A673 (cell line): ENCODE results near the gene FTO. TPM values are rescaled to one million over a fixed set of nuclear protein-coding genes. Genes with fewer than 3 reads are reported as not detected.

Experiments used
- BruUV-seq: library from RNA; stranded (reverse); fragments of 400-500 nt; replicated peaks from 2 replicates; lab custom pipeline; 2021; lab: Mats Ljungman, UMichigan
- CTCF ChIA-PET: fragments of 300-600 bp; sonication (Branson Sonifier 250); formaldehyde crosslinking; loops from one replicate; lab custom pipeline; 2022; ENCODE audit warnings: antibody characterized with exemption; lab: Charles Lee
- POLR2A ChIA-PET: fragments of 300-600 bp; sonication (Branson Sonifier 250); formaldehyde crosslinking; loops from one replicate; lab custom pipeline; 2022; ENCODE audit warnings: antibody characterized with exemption; ENCODE audit not compliant: low non-redundant PET; lab: Charles Lee
- DNase-seq: peaks from one replicate; pipeline ENCODE4 v3.0.0-alpha.2; 2015; ENCODE audit warnings: low spot score
- H3K27ac ChIP-seq: fragments of 200-600 bp; sonication (generic); 2 replicates; pipeline ENCODE4 v1.5.1; 2016; ENCODE audit warnings: mixed run types, low read depth, mild to moderate bottlenecking, mixed read lengths, antibody characterized with exemption, low read length; ENCODE audit not compliant: poor library complexity, severe bottlenecking
- H3K27me3 ChIP-seq: fragments of 200-600 bp; sonication (generic); replicated peaks from 2 replicates; pipeline ENCODE4 v1.6.1; 2017; ENCODE audit warnings: mixed run types, low read depth, mild to moderate bottlenecking, mixed read lengths, antibody characterized with exemption, low read length; ENCODE audit not compliant: insufficient read depth, poor library complexity
- H3K36me3 ChIP-seq: fragments of 200-600 bp; sonication (generic); 2 replicates; pipeline ENCODE4 v1.6.1; 2016; ENCODE audit warnings: mixed run types, mild to moderate bottlenecking, mixed read lengths, antibody characterized with exemption, low read length; ENCODE audit not compliant: insufficient read depth, poor library complexity, severe bottlenecking
- H3K4me1 ChIP-seq: fragments of 200-600 bp; sonication (generic); 2 replicates; pipeline ENCODE4 v1.6.1; 2017; ENCODE audit warnings: mixed run types, mild to moderate bottlenecking, mixed read lengths, antibody characterized with exemption, low read length; ENCODE audit not compliant: insufficient read depth, poor library complexity, severe bottlenecking
- H3K4me3 ChIP-seq: fragments of 200-600 bp; sonication (generic); 2 replicates; pipeline ENCODE4 v1.5.1; 2016; ENCODE audit warnings: low read depth, mixed run types, mild to moderate bottlenecking, mixed read lengths, low read length; ENCODE audit not compliant: poor library complexity, severe bottlenecking
- H3K9me3 ChIP-seq: fragments of 200-600 bp; sonication (generic); 2 replicates; pipeline ENCODE4 v1.6.1; 2016; ENCODE audit warnings: mixed run types, low read depth, mild to moderate bottlenecking, mixed read lengths, antibody characterized with exemption, low read length; ENCODE audit not compliant: poor library complexity, severe bottlenecking
- EZH2 ChIP-seq: fragments of 200-600 bp; sonication (generic); IDR thresholded peaks from 2 replicates; pipeline ENCODE4 v1.6.1; 2017; ENCODE audit warnings: borderline replicate concordance, low read depth, mild to moderate bottlenecking, mixed read lengths, antibody characterized with exemption, low read length; ENCODE audit not compliant: poor library complexity, severe bottlenecking
- intact Hi-C: fragments of 100-400 bp; cut with micrococcal nuclease; formaldehyde crosslinking; loops from one replicate; pipeline ENCODE4 v1.10.0; 2022; ENCODE audit not compliant: unreplicated experiment
- total RNA-seq: library from RNA; stranded (reverse); gene quantifications from 2 replicates; pipeline ENCODE4 v1.2.3, GENCODE V29; 2021
- TF ChIP-seq, protein P1 (sequence below): fragments of 300-800, 200-600 bp; sonication (generic); conservative IDR thresholded peaks from 2 replicates; pipeline ENCODE4 v1.5.1; 2017; ENCODE audit warnings: low read depth, mild to moderate bottlenecking, antibody characterized with exemption, low read length, moderate library complexity, mixed read lengths

Gene FTO
- total RNA-seq, 1 experiment from 2014 or later = 73.4 TPM

DNA sequence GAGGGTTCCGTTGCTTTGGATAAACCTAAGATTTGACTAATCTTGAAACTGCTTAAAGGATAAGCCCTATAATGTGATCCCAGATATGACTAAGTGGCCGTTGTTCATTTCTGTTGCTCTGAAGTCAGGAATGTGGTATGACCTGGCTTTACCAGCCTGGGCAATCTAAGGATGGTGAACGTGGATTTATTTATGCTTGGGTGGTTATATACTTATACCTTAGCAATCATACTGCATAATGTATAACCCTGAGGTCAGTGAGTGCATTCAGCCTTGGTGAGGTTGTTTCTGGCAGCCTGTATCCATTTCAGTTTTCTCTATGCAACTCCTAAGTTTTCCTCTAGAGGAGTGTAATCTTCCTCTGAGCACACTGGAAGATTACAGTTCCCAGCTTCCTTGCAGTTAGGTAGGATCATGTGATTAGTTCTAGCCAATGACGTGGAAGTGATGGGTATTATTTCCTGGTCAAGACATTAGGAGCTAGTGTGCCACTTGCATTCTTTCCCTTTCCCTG is 41.9 kb downstream of the FTO start:
- Histone ChIP-seq H3K4me3 (no peak overlapping the region), H3K27ac (no peak overlapping the region), H3K9me3 (peaks cover 6% of the 10 kb centered on the region), H3K27me3 (no peaks in the 10 kb centered on the region), H3K36me3 (no peaks in the 10 kb centered on the region), H3K4me1 (peaks cover 20% of the 10 kb centered on the region)
- POLR2A ChIA-PET = no interaction called here
- CTCF ChIA-PET = no interaction called here
- peak; percentile 39 for DNase-seq
- TF ChIP-seq, protein P1, sequence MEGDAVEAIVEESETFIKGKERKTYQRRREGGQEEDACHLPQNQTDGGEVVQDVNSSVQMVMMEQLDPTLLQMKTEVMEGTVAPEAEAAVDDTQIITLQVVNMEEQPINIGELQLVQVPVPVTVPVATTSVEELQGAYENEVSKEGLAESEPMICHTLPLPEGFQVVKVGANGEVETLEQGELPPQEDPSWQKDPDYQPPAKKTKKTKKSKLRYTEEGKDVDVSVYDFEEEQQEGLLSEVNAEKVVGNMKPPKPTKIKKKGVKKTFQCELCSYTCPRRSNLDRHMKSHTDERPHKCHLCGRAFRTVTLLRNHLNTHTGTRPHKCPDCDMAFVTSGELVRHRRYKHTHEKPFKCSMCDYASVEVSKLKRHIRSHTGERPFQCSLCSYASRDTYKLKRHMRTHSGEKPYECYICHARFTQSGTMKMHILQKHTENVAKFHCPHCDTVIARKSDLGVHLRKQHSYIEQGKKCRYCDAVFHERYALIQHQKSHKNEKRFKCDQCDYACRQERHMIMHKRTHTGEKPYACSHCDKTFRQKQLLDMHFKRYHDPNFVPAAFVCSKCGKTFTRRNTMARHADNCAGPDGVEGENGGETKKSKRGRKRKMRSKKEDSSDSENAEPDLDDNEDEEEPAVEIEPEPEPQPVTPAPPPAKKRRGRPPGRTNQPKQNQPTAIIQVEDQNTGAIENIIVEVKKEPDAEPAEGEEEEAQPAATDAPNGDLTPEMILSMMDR = no peak
- TF ChIP-seq EZH2 = no peak
- BruUV-seq = no TSS peak
- intact Hi-C loops = no loop called here

DNA sequence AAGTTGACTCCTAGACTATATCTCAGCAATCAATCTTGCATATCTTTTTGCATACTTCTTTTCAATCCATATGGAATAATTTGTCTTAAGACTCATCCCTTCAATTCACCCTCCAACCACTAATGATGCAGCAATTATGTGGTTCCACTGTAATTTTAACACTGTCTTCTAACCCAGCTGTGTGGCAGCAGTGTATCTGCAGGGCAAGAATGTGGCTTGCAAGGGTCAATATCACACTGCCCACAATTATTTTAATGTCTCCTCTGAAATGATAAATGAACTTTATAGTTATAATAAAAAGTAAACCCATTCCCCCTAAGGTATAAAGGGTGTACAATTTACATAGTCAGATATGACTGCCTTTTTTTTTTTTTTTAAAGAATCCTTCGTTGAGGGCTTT is 48.6 kb downstream of the FTO start:
- Histone ChIP-seq H3K36me3 (no peaks in the 10 kb centered on the region), H3K27ac (no peak overlapping the region), H3K4me3 (no peak overlapping the region), H3K4me1 (peaks cover 29% of the 10 kb centered on the region), H3K9me3 (peaks cover 6% of the 10 kb centered on the region), H3K27me3 (no peaks in the 10 kb centered on the region)
- DNase-seq = no peak
- no TSS peak for BruUV-seq
- CTCF ChIA-PET = no interaction called here
- TF ChIP-seq, protein P1 = no peak
- TF ChIP-seq EZH2 = no peak
- POLR2A ChIA-PET = no interaction called here
- intact Hi-C loops = no loop called here

DNA sequence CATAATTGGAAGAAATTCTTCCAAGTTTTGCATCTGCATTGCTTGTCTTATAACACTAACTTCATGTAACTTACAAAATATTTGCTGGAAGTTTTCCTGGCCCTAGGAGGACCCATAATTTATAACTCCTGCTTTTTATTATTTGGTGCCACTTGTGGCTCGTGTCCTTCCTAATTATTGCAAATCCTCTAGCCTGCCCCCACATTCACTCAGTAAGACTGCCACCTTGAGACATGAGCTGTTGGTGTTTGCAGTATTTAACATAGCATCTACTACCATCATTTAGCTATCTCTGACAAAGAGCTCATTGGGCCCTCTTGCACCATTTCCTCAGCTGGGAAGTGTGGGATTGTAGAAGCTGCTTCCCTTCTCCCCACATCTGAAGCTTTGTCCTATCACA is 49.5 kb downstream of the FTO start:
- no peaks in the 10 kb centered on the region for H3K27me3 ChIP-seq
- CTCF ChIA-PET = interaction anchor here (0.9 kb wide), 1 partner anchor 204 kb away, joined by 3 read pairs; no protein-coding TSS in a partner anchor
- H3K27ac ChIP-seq = no peak overlapping the region
- TF ChIP-seq, protein P1 = peak; percentile 36; the same call in 1 of the 2 replicates
- no peak for TF ChIP-seq EZH2
- no peak for DNase-seq
- no peak overlapping the region for H3K4me3 ChIP-seq
- intact Hi-C loops = no loop called here
- no peaks in the 10 kb centered on the region for H3K9me3 ChIP-seq
- no TSS peak for BruUV-seq
- POLR2A ChIA-PET = interaction anchor here (0.6 kb wide), 1 partner anchor 68 kb away, joined by 3 read pairs; no protein-coding TSS in a partner anchor
- H3K36me3 ChIP-seq = no peaks in the 10 kb centered on the region
- H3K4me1 ChIP-seq = peaks cover 29% of the 10 kb centered on the region
